Left lung (tissue), 10 donors: Measurements from ENCODE around the gene C2. TPM values are rescaled to one million over a fixed set of nuclear protein-coding genes. Genes with fewer than 3 reads are reported as not detected.

ENCODE experiments used
- ATAC-seq: fragments of 200-7000 bp; cut with Tn5 transposase; one replicate; pipeline ENCODE4 v1.9.1; 2020; ENCODE audit warnings: moderate library complexity
- DNase-seq, 4 donors: peaks; one replicate each; pipeline ENCODE4 v3.0.0-alpha.2; 2013 to 2020
- H3K27ac ChIP-seq, 2 donors: fragments of 200-600 bp; sonication (generic) in 1 of 2; one replicate each; pipeline versions ENCODE4 v1.5.0 to v1.8.0; 2020 to 2021
- H3K27me3 ChIP-seq, 2 donors: fragments of 200-600 bp; sonication (generic) in 1 of 2; one replicate each; pipeline versions ENCODE4 v1.5.0 to v1.8.0; 2020 to 2021
- H3K36me3 ChIP-seq, 2 donors: fragments of 200-600 bp; sonication (generic) in 1 of 2; one replicate each; pipeline versions ENCODE4 v1.5.0 to v1.8.0; 2020 to 2021
- H3K4me1 ChIP-seq, 2 donors: fragments of 200-600 bp; one replicate each; pipeline ENCODE4 v1.8.0; 2021
- H3K4me3 ChIP-seq, 2 donors: fragments of 200-600 bp; sonication (generic) in 1 of 2; one replicate each; pipeline versions ENCODE4 v1.5.0 to v1.8.0; 2020 to 2021; ENCODE audit warnings: mild to moderate bottlenecking in 1 of 2
- H3K9me3 ChIP-seq, 2 donors: fragments of 200-600 bp; sonication (generic) in 1 of 2; one replicate each; pipeline versions ENCODE4 v1.5.0 to v1.8.0; 2020 to 2021
- CTCF ChIP-seq, 2 donors: fragments of 200-600 bp; sonication (generic) in 1 of 2; IDR thresholded peaks; one replicate each; pipeline versions ENCODE4 v1.5.0 to v1.8.0; 2021; ENCODE audit warnings: antibody characterized with exemption in 2 of 2
- intact Hi-C, 2 donors: fragments of 100-400 bp; cut with DNase I; formaldehyde crosslinking; loops; one replicate each; pipeline versions ENCODE4 v1.11.2 to v1.14.2; 2022
- polyA plus RNA-seq, 6 donors: library from polyadenylated mRNA; unstranded; fragments of 120-200 nt; gene quantifications; one replicate each; pipeline ENCODE4 v1.2.1, GENCODE V29; 2013; ENCODE audit not compliant: insufficient read length in 6 of 6
- total RNA-seq, 2 donors: library from RNA; stranded (reverse); fragmentation: NEBNext Ultra II Directional; extraction: Animal tissue kit (Norgen Biotek cat#: 25700); gene quantifications; one replicate each; pipeline ENCODE4 v1.2.1, GENCODE V29; 2021
- donor health status: DM: no; HTN: yes; CAD: no.
- donor health status: DM: no; HTN: no; CAD: no.

C2 gene
- total and polyA plus RNA-seq, 8 donors, result 3.3 to 192 (median 5.2) TPM

DNA sequence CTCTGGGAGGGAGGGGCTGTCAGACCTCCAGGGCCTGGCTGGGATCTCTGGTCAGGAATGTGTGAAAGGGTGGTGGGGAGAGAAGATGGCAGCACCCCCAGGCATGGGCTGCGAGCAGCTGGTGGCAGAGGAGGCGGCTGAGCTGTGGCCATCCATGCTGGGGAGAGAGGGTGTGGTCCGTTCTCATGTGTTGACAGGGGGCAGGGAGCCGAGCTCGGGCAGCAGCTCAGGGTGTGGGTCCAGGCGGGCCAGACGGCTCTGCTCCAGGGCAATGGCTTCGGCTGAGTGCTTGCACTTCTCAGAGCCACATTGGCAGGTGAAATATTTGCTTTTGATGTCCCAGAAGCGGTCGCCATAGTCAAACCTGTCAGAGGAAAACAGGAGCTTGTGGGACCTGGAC lies 47.6 kb upstream of the C2 start:
- DNase-seq, result peak in 1 of 4 donors; percentile 54
- intact Hi-C loops, result no loop called here
- no peak for ATAC-seq
- no peak for TF ChIP-seq CTCF (IDR thresholded peaks at IDR 0.05)
- Histone ChIP-seq H3K27me3 (no peaks in the 10 kb centered on the region), H3K9me3 (no peaks in the 10 kb centered on the region), H3K27ac (no peak overlapping the region), H3K36me3 (peaks cover 0 to 56% of the 10 kb centered on the region in 2 donors), H3K4me1 (no peaks in the 10 kb centered on the region), H3K4me3 (no peak overlapping the region)

- ATAC-seq, result no peak
- Histone ChIP-seq H3K27ac (no peak overlapping the region), H3K36me3 (peaks cover 0 to 63% of the 10 kb centered on the region in 2 donors), H3K9me3 (no peaks in the 10 kb centered on the region), H3K27me3 (no peaks in the 10 kb centered on the region), H3K4me3 (no peak overlapping the region), H3K4me1 (no peaks in the 10 kb centered on the region)
- no peak for TF ChIP-seq CTCF (IDR thresholded peaks at IDR 0.05)
- no peak for DNase-seq
- intact Hi-C loops, result no loop called here
Observed at GRCh38 chr6:31880616-31881015, 46.9 kb upstream of the C2 start.

GRCh38 chr6:31881136-31881859 lies 46.2 kb upstream of the C2 start:
- H3K27me3 ChIP-seq, result no peaks in the 10 kb centered on the region
- H3K4me3 ChIP-seq, result no peak overlapping the region
- intact Hi-C loops, result no loop called here
- TF ChIP-seq CTCF (IDR thresholded peaks at IDR 0.05), result no peak
- DNase-seq (no peak), ATAC-seq (no peak)
- H3K27ac ChIP-seq, result no peak overlapping the region
- peaks cover 0 to 70% of the 10 kb centered on the region in 2 donors for H3K36me3 ChIP-seq
- no peaks in the 10 kb centered on the region for H3K9me3 ChIP-seq
- H3K4me1 ChIP-seq, result no peaks in the 10 kb centered on the region

- Histone ChIP-seq H3K27me3 (no peaks in the 10 kb centered on the region), H3K4me1 (no peaks in the 10 kb centered on the region), H3K36me3 (peaks cover 0 to 80% of the 10 kb centered on the region in 2 donors), H3K27ac (no peak overlapping the region), H3K4me3 (no peak overlapping the region), H3K9me3 (no peaks in the 10 kb centered on the region)
- TF ChIP-seq CTCF (IDR thresholded peaks at IDR 0.05), result no peak
- DNase-seq (no peak), ATAC-seq (no peak)
- intact Hi-C loops, result no loop called here
Observed at GRCh38 chr6:31882344-31882743, 45.2 kb upstream of the C2 start.

GRCh38 chr6:31883676-31884075 lies 43.8 kb upstream of the C2 start:
- Histone ChIP-seq H3K9me3 (no peaks in the 10 kb centered on the region), H3K27me3 (no peaks in the 10 kb centered on the region), H3K4me3 (no peak overlapping the region), H3K27ac (no peak overlapping the region), H3K4me1 (no peaks in the 10 kb centered on the region), H3K36me3 (peaks cover 0 to 93% of the 10 kb centered on the region in 2 donors)
- no peak for TF ChIP-seq CTCF (IDR thresholded peaks at IDR 0.05)
- DNase-seq, result no peak
- intact Hi-C loops, result no loop called here
- ATAC-seq, result no peak
